Smooth muscle cell of the brain vasculature (primary cell): ENCODE results near the gene ABHD2.
"Not testable (repeated sequence)": the region's sequence is repeated elsewhere in the genome, so short reads cannot be mapped to it uniquely, and the experiment has no call there.

ENCODE experiments used
- DNase-seq: peaks from one replicate; pipeline ENCODE4 v3.0.0-alpha.2; 2012; ENCODE audit warnings: low read depth, low spot score

ABHD2 gene

DNA sequence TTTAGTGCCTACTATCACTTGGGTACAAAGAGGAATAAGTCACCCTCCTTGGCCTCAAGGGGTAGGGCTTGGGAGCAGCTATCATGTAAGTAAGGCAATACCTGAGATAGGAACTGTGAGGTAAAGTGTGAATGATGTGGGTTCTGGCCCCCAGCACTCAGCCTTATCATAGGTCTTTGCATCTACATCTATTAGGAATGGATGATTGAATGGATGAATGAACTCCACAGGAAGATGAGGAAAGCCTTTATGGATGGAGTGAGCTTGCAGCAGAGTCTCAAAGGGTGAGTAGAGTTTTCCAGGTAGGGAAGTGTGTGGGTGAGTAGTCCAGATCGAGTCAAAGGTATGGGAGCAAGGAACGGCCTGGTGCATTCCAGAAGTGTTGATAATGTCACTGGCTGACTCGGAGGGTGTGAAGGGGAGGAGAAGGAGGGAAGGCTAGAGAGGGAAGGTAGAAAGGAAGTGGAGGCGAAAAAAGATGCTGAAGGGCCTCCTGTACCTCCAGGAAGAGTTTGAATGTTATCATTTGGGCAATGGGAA is 13.1 kb upstream of the ABHD2 start:
- DNase-seq: no peak

DNA sequence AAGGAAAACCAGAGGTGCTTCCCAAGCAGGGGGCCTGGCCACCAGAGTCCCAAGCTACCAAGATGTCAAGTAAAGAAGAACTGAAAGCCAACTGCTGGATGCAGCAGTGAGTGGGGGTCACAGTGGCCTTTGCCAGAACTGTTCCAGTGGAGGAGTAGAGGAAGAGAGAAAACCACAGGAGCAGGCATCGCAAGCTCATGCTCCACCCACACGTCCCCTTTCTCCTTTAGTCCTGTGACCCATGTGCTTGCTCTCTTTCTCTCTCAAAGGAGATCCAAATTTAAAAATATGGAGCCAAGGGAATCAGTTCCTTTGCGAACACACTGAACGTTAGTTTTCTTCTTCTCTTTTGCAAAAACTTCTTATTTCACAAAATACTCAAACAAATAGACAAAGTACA is 12.4 kb upstream of the ABHD2 start:
- no peak for DNase-seq

DNA sequence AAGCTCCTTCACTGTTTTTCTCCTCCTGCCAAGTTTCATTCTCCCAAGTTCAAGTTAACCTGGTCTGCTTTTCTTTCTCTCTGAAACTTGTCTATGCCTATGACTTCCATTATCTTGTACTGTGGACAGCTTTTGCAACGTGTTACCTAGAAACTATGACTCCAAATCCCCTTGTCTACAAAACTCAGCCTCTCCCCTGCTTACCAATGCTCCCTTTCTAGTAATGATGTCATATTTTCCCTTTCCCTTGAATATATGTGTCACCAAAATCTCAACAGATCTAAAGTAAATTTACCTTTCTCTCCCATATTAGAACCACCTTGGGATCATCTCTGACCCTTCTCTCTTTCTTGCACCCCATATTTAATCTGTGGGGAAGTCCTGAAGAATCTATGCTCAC is 10.5 kb upstream of the ABHD2 start:
- DNase-seq: no peak

DNA sequence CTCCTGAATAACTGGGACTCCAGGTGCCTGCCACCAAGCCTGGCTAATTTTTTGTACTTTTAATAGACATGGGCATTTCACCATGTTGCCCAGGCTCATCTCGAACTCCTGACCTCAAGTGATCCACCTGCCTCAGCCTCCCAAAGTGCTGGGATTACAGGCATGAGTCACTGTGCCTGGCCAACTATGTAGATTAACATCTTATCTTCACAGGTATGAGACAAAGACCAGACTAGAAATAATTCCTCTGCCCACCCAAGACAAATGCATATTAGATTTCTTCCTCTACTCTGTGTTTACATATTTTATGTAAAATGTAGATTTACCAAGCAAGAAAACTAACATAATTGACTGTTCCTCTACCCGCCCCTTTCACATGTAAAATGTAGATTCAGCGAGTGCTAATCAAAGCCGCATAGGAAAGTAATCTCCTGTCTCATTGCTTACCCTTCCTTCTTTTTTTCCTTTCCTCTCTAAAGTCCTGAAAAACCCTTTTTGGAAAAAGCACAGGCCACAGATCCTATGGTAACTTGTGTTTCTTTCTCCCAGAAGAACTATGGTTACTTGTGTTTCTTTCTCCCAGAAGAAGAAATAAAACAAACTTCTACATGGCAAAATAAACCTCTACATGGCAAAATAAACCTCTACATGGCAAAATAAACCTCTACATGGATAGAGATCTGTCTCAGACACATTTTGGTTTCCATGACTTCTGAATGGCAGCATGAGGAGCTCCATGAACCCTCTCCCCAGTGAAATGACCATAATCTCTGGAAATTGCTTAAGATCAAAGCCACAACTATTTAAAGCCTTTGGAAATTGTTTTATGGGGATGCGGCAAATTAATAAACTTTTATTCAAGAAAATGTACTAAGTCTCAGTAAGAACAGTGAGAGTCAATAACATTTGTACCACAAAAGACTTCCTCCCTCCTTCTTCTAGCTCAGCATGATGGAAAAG is 9.1 kb upstream of the ABHD2 start:
- DNase-seq: no peak

DNA sequence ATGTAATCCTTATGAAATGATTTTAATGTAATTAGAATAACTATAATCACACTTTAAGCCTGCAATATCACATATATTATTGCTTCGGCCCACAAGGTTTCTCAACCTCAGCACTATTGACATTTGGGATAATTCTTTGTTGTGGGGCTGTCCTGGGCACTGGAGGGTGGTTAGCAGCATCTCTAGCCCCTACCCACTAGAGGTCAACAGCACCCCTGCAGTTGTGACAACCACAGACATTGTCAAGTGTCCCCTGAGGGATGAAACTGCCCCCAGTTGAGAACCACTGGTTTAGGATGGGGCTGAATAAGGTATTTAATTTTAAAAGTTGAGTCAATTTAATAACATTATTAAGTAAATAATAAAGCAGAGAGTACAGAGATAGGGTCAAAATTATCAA is 6.4 kb upstream of the ABHD2 start:
- DNase-seq: no peak

DNA sequence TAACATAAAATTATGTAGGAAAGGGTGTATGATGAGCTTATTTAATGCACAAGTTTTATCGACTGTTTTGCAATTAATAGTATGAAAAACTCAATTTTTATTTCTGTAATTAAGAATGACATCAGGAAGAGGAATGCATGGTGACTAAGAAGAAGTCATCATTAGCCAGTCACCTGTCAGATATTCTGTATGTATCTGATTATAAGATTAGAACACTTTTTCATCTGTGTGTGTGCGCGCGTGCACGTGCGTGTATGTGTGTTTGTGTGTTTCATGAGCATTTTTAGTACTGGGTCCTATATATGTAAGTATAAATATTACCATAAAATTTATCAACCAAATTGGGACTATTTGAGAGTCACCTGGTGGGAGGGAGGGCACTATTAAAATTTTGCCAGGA is 5.0 kb upstream of the ABHD2 start:
- DNase-seq: no peak

DNA sequence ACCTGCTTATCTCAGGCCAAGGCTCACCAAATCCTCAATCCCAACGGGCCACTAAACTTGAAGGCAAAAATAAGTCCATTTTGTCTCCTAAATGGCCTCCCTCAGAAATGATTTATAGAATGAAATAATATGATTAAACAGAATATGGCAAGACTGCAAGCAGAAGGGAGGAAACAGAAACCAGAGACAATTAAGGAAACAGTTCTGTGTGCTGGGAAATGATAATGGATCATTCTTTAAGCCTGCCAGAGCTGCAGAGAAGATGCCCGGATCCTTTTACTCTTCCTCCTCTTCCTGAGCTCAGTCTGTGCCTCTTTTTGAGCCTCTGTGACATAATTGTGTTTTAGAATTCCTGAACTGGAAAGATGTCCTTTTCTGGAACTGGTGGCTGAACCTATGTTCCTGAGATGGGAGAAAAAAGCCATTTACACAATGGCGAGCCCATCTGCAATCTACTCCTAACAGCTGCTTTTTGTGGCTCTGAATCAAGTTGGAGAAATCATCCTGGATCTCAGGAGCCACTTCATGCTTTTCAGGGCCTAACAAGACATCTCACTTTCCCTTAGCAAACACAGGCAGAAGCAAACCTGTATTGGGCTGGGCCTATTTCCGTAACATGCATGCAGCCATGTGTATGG is 2.8 kb upstream of the ABHD2 start:
- no peak for DNase-seq

DNA sequence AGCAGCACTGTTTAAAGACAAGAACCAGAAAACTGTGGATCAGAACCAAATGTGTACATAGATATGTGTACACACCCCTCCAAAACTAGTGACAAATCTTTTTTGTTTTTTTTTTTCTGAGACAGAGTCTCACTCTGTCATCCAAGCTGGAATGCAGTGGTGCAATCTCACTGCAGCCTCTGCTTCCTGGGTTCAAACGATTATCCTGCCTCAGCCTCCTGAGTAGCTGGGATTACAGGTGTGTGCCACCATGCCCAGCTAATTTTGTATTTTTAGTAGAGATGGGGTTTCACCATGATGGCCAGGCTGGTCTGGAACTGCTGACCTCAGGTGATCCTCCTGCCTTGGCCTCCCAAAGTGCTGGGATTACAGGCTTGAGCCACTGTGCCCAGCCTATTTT is 2.3 kb upstream of the ABHD2 start:
- not testable (repeated sequence) for DNase-seq

DNA sequence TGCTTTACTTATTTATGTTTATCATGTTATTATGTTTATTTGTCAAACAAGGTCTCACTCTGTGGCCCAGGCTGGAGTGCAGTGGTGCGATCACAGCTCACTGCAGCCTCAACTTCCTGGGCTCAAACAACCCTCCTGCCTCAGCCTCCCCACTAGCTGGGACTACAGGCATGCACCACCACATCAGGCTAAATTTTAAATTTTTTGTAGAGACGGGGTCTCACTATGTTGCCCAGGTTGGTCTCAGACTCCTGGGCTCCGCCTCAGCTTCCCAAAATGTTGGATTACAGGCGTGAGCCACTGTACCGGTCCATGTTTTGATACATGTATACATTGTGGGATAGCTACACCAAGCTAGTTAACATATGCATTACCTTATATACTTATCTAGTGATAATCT is 1.9 kb upstream of the ABHD2 start:
- DNase-seq: not testable (repeated sequence)

DNA sequence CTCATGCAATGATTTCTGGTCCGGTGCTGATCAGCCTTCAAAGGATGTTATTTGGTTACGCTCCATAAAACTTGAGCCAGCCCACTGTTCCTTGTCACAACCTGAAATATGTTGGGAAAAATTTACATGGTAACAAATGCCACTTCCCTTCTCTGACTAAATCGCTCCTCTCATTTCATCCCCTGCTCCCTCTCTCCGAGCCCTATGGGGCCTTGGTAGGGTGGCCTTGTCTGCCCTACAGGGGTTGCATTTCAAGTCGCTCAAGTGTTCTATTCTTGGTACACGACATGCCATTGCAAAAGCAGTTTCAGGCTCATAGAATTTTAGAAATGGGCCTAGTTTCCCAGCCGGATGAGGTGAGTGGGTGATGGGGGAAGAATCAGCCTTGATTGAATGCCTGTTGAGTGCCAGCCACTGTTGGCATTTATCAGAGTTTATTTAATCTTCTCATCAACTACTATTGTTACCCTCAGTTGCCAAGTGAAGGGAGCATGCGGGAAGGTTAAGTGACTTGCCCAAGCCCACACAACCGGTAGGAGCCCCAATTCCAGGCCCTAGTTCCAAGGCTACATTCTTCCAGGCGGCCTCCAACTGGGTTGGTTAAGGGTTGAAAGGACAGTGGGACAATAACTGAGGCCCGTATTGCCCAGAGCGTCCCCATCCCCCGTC is 961 bp upstream of the ABHD2 start:
- no peak for DNase-seq

DNA sequence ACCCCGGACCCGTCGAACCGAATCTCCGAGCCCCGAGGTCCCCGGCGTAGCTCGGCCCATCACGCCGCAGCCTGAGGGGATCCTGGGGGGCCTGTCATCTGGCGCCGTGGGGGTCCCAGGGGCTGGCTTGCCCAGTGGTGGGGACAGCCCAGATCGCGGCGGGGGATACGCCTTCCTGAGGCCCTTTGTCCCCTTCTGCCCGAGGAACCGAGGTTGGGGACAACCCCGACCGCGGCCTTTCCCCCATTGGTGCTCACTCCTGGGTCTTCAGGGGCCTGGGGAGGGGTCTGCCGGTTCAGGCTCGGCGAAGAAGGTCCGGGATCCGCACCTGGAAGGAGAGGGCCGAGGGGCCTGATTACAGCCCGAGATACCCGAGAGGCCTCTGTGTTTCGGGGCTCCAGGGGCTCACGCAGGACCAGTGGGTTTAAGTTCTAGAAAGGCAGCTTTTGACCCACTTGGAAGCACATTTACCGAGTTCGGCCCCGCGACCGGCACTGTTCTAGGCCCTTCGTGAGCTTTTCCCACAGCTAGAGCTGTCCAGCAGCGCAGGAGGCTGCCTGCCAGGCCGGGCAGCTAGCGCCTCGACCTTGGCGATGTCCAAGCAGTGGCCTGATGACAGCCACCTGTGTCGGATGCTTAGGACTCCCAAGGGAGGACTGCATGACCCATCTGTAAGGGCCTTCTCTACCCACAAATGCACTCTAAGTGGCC is 504 bp downstream of the ABHD2 start:
- no peak for DNase-seq

DNA sequence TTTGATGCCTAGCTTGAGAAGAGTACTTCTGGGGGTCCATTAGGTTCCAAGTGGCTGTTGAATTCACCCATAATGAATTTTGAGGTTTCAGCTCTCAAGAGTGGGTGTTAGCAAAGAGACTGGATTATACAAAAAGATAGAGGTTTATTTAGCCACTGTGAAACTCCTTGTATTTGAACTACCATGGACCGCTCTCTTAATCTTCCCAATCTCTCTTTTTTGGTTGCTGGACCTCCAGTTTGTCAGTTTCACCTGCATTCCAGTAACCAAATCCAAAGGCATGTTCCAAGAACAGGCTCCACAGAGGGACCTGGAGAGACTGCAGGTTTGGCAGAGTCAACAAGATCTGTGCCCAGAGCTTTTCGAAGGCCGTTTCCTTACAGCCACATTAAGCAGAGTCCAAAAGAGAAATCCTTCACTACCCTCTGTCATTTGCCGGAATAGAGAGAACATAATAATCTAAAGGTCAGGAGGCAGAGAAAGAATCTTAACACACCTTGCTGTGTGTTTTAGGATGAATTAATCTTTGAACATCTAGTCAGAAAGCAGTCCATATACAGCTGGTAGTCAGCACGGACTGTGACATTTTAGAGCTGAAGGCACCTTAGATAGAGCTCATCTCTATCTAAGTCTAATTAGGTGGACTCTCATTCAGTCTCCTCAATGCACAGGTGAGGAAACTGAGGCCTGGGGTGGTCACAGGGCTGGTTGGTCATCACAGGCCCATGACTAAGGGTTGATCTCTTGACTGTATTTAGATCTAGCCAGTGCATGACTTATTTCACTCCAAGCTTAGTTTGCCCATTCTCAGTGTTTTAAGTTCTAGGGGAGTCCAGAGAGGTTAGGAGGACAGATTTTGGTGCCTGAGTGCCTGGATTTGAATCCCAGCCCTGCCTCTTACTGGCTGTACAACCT is 1.3 kb downstream of the ABHD2 start:
- DNase-seq: no peak

DNA sequence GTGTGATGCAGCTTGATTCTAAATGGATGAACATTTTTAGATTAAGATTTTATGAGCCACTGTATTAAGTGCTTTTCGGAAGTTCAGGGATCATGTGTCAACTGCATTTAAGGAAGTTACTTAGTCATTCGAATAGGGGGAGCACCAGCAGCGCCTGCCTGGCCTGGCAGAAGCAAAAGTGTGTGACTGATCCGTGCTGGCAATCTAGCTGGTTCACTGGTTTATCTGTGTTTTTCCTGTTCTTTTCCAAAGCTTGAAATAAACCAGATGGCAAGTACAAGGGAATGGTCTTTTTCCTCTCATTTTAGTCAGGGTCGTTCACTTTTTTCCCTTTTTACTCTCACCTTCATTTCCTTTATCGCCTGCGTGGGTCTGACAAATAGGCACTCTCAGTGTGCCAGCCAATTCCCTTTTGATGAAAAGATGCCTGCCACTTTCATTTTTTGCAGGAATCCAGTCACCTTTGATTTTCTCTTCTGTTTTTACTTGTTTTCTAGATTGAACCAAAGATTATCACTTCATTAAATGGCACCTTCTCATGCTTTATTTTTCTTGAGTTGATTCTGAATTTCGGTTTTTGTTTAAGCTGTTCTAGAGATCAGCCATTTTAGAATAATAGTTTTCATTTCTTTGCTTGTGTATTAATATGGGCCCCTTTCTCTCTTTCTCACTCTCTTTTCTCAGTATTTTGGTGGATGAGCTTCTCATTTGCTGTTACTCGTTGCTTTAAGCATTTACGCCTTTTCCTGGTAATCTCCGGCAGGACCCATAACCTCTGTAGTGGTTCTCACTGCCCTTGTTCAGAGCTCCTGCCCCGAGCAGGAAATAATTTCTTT is 2.8 kb downstream of the ABHD2 start:
- DNase-seq: no peak

DNA sequence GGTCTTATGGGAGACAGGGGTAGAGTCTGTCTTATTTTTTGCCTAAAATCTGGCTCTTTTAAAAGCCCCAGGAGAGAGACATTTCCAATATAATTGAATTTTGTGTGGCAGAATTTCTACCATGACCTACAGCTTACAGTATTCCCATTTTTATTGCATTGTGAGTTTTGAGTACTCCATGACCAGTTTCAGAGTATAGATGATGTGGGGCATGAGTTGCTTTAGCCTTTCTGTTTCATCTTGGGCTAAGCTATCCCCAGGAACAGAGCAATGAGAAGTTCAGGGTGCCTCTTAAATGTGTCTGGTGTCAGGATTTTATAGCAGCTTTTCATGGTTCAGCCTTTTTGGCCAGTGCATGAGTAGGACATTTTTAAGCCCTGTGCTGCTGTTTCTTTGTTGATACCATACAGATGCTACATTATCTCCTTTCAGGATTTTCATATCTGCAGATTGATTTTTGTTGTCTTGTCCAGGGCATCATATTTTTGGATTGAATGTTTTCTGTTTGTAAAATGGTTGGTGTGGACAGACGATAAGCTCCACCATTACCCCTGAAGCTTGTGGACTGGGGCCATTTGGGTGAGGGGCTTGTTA is 3.5 kb downstream of the ABHD2 start:
- DNase-seq: no peak

DNA sequence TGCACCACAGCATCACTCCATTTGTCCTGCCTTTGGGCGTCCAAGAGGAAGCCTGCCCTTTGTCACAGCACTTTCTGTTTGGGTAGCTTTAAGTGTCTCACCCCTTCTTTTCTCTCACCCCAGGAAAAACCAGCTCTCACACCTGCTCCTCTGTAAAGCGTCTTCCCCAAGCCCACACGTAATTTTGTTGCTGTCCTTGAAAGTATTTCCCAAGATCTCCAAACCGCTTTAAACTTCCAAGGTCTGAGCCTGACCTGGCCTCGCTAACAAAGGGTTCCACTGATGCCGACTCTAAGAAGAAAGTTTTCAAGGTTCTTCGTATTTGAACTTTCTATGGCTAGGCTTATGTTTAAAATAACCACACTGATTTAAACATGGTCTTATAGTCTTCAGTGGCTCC is 5.3 kb downstream of the ABHD2 start:
- DNase-seq: no peak

DNA sequence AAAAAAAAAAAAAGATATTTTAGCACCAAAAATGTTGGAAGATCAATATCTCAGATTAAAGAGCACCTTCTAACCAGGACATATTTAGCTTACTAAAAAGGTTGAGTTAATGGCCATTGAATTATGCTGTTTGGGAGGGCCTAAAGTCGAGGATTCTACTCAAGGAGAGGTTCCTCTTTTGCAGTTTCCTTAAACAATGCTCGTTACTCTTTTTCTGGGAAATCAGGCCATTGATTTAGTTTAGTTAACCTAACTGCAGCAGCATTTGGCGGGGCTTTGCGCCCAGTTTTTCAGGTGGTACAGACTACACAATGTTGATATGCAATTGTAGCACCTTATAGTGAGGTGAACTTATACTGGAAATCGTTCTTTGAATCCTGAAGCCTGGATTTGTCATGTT is 6.8 kb downstream of the ABHD2 start:
- DNase-seq: no peak

DNA sequence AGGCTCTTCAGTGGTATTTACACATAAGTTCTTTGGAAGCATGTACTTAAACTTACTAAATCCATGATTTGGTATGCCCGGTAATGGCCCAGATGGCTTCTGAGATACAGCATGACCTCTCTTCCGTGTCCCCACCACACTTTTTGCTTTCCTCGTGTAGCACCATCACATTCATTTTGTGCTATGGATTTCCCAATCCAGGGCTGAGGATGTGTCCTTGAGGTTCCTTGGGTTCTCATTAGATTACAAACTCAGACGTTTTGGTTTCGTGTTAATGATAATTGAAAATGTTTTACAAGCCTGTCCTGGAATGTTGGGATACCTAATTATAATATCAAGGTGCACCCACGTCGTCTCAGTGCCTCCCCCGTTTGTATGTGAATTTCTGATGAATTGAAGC is 7.3 kb downstream of the ABHD2 start:
- DNase-seq: no peak

DNA sequence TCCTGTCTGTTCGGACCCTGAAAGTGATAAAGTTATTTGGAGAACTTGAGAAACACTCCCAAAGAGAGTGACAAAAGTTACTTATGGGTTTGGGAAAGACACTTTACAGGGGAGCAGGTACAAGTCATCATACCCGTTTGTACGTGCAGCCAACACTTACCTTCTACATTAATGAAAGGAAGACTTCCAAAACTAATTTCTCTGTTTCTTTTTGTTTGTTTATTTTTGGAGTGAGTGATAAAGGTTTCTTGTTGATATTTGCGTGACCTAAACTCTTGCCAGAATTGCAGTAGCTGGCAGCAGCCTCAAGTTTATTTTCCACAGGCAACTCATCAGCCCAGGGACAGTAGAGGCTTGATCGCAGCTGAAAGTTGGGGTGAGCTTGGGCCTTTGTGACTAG is 8.4 kb downstream of the ABHD2 start:
- no peak for DNase-seq

DNA sequence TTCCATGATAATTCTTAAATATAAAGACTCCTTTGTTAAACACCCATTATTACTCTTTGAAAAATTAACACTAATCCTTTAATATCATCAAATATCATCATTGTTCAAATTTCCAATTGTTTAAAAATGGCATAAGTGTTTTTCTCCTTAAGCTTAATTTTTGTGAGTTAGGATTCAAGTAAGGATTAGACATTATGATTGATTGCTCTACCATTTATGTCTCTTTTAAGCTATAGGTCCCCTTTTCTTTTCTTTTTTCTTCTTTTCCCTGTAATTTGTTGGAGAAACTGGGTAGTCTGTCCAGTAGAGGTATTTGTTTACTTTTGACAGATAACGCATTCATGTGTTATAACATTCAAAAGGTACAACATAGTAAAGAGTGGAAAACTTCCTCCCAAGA is 9.1 kb downstream of the ABHD2 start:
- DNase-seq: no peak
